Measurements from ENCODE around the gene GPRC5C. TPM values are rescaled to one million over a fixed set of nuclear protein-coding genes. Genes with fewer than 3 reads are reported as not detected.

The GPRC5C gene
- total and polyA plus RNA-seq, 9 of the 15 experiments (the other 6 are each of a cell fraction or from before 2014, with no cell fraction given): 0.28 to 9.0 (median 4.1) TPM

GRCh38 chr17:74457146-74457819, 25.4 kb downstream of the GPRC5C start (continued):
- TF ChIP-seq SMC3 (conservative IDR thresholded peaks at IDR 0.05; ENCODE audit: insufficient read depth, low read depth, low read length) (peak; percentile 99), ZNF384 (IDR thresholded peaks at IDR 0.05; ENCODE audit: low read depth, low read length) (peak; percentile 13; the same call in 1 of the 2 replicates), SRF (CRISPR knock-in tag; IDR thresholded peaks at IDR 0.05) (peak; percentile 70 to 91; a peak in 3 of 4 replicates), FOXK2 (conservative IDR thresholded peaks at IDR 0.05 in 1 of 2, IDR thresholded peaks at IDR 0.05 in 1 of 2; ENCODE audit: low read depth in 2 of 2) (no peak), JUND (IDR thresholded peaks at IDR 0.05; ENCODE audit: borderline replicate concordance, low read depth, low read length) (peak; percentile 27; the same call in 1 of the 2 replicates), JUND (tag; IDR thresholded peaks at IDR 0.05; ENCODE audit: borderline replicate concordance, low read depth, low read length) (no peak), CHD7 (IDR thresholded peaks at IDR 0.05; ENCODE audit: low read depth, low read length) (no peak), LARP7 (IDR thresholded peaks at IDR 0.05) (no peak), BCOR (IDR thresholded peaks at IDR 0.05) (no peak), FOXJ3 (CRISPR knock-in tag; IDR thresholded peaks at IDR 0.05) (no peak), ZFPM2 (CRISPR knock-in tag; IDR thresholded peaks at IDR 0.05) (no peak), ARID2 (IDR thresholded peaks at IDR 0.05) (peak; percentile 94), BACH1 (tag; IDR thresholded peaks at IDR 0.05) (no peak), CGGBP1 (CRISPR knock-in tag; IDR thresholded peaks at IDR 0.05) (no peak), E2F3 (CRISPR knock-in tag; IDR thresholded peaks at IDR 0.05) (no peak), BRD9 (IDR thresholded peaks at IDR 0.05; ENCODE audit: low read depth, partially characterized antibody) (no peak), MYNN (IDR thresholded peaks at IDR 0.05) (0 out of 2 replicates have a peak, but pooled peaks have one; percentile 23), MYNN (CRISPR knock-in tag; IDR thresholded peaks at IDR 0.05) (no peak)
